Activated CD8-positive, alpha-beta memory T cell treated with anti-CD3 and anti-CD28 coated beads, Interleukin-2, amount 50 U/mL, for 1 hour (primary cell): ENCODE results near the gene DEDD2.

Experiments
- DNase-seq: peaks from one replicate; pipeline ENCODE4 v3.0.0-alpha.2; 2020; ENCODE audit errors: extremely low read depth

The DEDD2 gene

DNA sequence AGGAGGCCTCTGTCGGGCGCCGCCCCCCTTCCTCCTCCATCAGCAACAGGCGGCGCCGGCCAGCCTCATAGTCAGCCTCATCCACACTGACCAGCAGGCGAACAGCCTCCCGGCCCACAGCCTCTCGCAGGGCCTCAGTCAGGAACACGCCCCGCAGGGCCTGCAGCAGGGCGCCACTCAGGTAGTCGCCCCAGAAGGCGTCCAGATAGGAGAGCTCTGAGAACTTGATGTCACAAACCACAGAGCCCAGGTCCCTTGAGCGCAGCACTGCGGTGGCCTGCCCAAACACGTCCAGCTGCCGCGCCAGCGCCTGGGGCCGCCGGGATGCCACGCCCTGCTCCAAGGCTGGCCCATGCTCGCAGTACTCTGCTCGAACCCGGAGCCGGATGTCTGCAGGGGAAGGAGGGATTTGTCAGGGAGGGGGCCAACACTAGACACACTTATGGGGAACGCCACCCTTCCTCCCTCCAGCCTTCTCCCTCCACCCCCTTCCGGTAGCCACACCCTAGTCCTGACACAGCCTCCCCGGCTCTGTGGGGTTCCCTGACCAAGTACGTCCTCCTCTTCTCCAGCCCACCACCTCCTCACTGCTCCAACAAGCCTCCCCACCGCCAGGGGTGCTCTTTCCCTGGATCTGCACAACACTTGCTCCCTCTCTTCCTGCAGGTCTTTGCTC, 17.9 kb downstream of the DEDD2 start:
- no peak for DNase-seq

DNA sequence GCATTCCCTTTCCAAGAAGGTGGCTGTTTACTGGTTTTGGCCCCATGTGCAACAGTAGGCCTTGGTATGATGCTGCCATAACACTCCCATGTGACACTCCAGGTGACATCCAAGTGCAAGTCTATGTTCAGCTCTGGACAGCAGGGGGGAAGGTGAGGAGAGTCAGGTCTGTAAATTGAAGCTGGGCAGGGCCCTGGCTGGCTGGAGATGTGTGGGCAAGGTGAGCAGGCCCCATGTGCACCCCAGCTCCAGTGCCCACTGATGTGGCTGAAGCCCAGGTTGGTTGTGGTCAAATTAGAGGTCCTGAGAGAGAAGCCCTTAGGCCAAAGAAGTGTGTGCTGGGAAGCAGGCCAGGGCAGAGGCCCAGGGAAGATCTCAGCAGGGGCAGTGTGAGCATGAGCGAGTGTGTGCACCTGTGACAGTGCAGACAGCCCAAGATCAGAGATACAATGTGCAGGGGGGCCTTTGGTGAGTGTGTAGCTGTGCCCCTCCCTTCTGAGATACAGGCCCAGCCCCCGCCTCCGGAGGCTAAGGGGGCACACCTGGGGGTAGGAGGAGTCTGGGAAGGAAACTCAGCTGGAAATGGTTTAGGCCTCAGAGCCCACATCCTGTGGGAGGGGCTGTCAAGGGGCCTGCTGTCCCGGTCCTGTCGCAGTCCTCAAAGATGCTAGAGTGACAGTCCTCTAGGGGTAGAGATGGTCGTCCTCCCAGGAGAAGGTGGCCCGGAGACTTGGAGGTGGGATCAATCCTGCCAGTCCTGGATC, 18.6 kb downstream of the DEDD2 start:
- DNase-seq: peak; percentile 36

DNA sequence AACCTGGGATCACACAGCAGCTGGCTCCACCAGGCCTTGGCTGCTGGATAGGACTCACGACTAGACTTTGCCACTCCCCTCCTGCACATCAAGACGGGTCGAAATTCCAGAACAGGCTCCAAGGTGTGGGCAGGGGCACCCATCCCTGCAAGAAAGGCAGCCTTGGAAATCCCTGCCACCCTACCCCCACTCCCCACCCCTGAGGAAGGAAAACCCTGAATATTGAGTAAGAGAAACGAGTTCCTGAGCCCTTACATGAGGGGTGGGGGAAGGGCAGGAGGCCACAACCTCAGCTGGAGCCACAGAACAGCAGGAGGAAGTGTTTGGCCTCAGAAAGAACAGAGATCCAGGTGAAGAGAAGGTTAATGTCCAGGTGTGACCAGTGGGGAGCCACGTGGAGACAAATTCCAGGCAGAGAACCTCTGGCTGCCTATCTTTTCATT, 20.1 kb downstream of the DEDD2 start:
- DNase-seq: no peak

- DNase-seq: no peak
Observed at GRCh38 chr19:42196011-42197001, 21.2 kb downstream of the DEDD2 start.

DNA sequence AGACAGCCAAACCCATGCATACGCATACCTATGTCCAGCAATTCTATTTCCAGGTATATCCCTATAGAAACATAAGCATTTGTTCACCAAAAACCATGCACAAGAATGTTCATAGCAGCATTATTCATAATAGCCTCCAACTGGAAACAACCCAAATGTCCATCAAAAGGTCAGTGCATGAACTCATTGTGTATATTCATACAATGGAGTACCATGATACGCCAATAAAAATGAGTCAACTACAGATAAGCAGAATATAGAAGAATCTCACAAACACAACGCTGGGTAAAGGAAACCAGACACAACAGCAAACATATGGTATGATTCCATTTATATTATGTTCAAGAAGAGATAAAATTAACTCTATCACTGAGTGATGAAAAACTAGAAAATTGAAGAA, 23.8 kb downstream of the DEDD2 start:
- DNase-seq: no peak

DNA sequence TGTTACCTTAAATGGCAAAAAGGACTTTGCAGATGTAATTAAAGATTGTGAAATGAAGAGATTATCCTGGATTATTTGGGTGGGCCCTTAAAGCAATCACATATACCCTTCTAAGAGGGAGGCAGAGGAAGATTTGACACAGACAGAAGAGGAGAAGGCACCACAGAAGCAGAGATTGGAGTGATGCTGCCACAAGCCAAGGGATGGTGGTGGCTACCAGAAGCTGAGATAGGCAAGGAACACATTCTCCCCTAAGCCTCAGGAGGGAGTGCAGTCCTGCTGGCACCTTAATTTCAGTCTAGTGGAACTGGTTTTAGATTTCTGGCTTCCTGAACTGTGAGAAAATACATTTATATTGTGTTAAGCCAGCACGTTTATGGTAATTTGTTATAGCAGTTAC, 24.2 kb downstream of the DEDD2 start:
- no peak for DNase-seq

- DNase-seq: no peak
Observed at GRCh38 chr19:42191855-42192254, 25.6 kb downstream of the DEDD2 start.

- DNase-seq: no peak
Observed at GRCh38 chr19:42191330-42191729, 26.1 kb downstream of the DEDD2 start.

- DNase-seq: no peak
Observed at GRCh38 chr19:42189133-42189532, 28.3 kb downstream of the DEDD2 start.

DNA sequence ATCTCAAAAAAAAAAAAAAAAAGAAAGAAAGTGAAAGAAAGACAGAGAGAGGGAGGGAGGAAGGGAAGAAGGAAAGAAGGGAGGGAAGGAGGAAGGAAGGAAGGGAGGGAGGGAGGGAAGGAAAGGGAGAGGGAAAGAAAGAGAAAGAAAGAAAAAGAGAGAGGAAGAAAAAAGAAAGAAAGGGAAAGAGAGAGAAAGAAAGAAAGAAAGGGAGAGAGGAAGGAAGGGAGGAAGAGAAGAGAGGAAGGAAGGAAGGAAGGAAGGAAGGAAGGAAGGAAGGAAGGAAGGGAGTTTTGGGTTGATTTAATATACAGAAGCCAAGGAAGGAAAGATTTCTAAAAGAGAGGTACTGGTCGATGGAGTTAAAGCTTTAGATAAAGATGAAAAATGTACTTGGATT, 28.8 kb downstream of the DEDD2 start:
- no peak for DNase-seq

- DNase-seq: no peak
Observed at GRCh38 chr19:42185277-42185676, 32.2 kb downstream of the DEDD2 start.

GRCh38 chr19:42184401-42184861, 33.0 kb downstream of the DEDD2 start:
- DNase-seq: peak; percentile 33

- DNase-seq: no peak
Observed at GRCh38 chr19:42178791-42179674, 38.4 kb downstream of the DEDD2 start.

DNA sequence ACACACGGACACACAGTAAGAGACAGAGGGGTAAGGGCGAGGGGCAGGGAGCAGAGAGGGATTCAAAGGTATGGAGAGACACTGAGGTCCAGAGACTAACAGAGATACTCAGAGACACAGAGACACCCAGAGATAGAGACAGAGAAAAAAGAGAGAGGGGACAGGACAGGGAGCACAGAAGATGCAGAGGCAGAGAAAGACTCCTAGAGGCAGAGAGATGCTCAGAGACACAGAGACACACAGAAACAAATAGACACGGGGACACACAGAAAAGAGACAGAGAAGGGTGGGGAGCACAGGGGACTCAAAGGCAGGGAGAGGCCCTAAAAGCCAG, 39.8 kb downstream of the DEDD2 start:
- no peak for DNase-seq

DNA sequence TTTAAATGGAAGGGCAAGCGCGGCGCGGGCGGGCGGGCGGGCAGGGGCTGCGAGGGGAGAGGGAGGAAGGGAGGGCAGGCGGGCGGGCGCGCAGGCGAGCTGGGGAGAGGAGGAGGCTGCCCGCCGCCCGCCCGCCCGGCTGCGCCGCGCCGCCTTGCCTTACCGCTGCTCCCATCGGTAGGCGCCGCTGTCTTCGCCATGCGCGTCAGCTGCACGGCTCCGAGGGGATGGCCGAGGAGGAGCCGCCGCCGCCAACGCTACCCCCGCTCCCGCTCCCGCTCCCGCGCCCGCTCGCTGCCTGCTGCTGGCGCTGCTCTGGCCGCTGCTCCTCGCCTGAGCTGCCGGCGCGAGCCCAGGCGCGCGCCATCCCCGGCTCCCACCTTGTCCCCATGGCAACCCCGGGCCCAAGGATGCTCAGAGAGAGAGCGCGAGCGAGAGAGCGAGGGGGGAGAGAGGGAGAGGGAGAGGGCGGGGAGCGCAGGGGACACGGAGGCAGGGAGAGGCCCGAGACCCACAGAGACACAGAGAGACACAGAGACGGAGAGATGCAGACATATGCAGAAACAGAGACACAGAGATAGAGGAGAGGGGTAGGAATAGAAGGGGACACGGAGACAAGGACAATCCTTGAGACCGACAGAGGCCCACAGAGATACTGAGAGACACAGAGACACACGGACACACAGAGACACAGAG, 40.3 kb downstream of the DEDD2 start:
- DNase-seq: peak; percentile 31

DNA sequence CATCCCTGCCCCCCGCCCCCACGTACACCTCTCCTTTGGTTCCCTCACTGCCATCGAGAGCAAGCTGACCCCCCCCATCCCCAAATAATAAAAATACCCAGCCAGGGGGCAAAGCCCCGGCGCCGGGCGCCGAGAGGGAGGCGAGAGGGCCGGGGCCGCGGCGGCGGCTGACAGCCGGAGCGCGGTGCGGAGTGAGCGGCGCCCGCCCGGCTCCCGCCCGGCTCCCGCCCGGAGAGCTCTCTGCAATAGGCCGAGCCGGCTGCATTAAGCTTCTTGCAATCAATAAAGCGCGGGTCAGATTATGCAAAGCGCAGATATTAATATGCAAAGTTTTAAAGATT, 40.9 kb downstream of the DEDD2 start:
- DNase-seq: no peak

DNA sequence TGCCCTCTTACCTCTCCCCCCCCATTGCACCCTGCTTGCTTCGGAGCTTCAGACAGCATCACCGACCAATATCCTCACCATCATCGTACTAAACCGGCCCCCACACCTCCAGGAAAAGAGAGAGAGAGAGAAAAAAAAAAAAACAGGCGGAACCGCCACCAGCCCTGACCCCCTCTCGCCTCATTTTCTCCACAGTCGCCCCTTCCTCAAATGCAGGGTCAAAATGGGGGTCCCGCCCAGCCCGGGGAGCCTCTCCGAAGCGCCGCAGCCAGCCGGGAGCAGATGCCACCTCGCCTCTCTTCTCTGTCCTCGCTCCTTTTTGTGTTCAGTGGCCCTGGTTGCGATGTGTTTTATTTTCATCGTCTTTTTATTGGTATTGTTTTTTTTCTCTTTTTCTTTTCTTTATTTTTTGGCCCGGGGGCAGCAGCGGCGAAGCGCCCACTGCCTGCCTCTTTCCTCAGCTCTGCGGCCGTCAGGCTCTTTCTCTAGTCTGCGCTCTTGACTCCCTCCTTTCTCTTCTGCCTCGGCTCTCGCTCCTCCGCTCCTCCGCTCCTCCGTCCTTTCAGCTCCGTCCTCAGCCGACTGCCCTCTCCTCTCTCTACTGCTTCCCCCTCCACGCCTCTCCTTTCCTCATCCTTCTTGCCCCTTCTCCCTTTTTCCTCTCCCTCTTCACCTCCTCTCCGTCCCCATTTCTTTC, 41.4 kb downstream of the DEDD2 start:
- DNase-seq: no peak

GRCh38 chr19:42174958-42175734, 42.3 kb downstream of the DEDD2 start:
- no peak for DNase-seq

DNA sequence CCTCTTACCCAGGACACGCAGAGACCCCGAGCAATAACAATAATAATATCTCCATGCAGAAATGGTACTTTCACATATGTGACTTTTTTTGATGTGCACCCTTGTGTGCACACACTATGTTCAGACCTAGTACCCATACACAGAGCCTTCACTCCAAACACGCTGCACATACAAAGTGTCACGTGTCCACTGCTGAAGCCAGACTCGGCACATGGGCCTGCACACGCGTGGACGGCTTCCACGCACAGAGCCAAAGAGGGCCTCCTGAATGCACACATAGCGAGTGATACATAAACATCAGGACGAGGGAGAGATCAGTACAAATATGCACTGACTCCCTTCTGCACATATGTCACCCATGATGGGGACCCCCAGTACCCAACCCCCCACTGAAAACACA, 43.3 kb downstream of the DEDD2 start:
- no peak for DNase-seq
